Measurements from ENCODE around the gene SMIM44. TPM values are rescaled to one million over a fixed set of nuclear protein-coding genes. Genes with fewer than 3 reads are reported as not detected.
A peak's percentile ranks its signal among the peaks of the same experiment; 100 is the strongest.

The SMIM44 gene
- polyA plus RNA-seq, 3 donors, result not detected

DNA sequence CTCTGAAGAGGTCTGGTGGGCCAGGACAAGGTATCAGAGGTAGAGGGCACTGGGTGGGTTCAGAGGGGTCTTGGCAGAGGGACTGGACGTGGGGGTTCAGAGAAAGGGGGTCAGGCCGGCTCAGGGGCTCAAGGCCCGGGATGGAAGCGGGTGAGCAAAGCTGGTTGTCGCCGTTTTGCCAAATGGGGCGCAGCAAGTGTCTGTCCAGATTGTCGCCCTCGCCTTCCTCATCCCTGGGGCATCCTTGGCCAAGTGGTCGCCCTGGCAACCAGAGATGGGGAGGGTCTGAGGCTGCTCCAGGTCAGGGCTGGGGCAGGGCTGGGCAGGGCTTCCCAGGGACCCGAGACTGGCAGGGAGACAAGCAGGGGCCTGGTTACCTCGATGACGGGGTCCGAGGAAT is 10.4 kb upstream of the SMIM44 start:
- Mint-ChIP-seq H3K27me3 (ENCODE audit: low read depth in 3 of 3) (peaks cover 1 to 3% (median 2%) of the 10 kb centered on the region in 3 donors), H3K4me1 (no peaks in the 10 kb centered on the region), H3K4me3 (no peak overlapping the region), H3K9me3 (peaks cover 0 to 2% (median 0%) of the 10 kb centered on the region in 7 donors), H3K27ac (peak overlapping the region in 2 of 7 donors; percentile 25 to 60), H3K36me3 (peaks cover 39 to 60% of the 10 kb centered on the region in 2 donors)
- Histone ChIP-seq H3K4me1 (ENCODE audit: control insufficient read depth in 1 of 2, insufficient read depth in 2 of 2, low read length in 2 of 2) (no peaks in the 10 kb centered on the region), H3K27me3 (ENCODE audit: control insufficient read depth in 2 of 2, insufficient read depth in 2 of 2, low read length in 2 of 2) (no peaks in the 10 kb centered on the region), H3K4me3 (replicated peaks in 1 of 3; ENCODE audit: low read depth in 2 of 3, low read length in 3 of 3) (no peak overlapping the region), H2AFZ (ENCODE audit: insufficient read depth, low read depth, low read length, poor library complexity, severe bottlenecking) (no peak overlapping the region), H3K27ac (ENCODE audit: low read depth in 1 of 2, low read length in 2 of 2) (no peak overlapping the region), H3K9ac (ENCODE audit: insufficient read depth, low read length, poor library complexity, severe bottlenecking) (no peak overlapping the region), H3K4me2 (replicated peaks; ENCODE audit: extremely low read depth, low read length, poor library complexity, severe bottlenecking) (no peak overlapping the region), H4K20me1 (ENCODE audit: insufficient read depth, low read length) (no peaks in the 10 kb centered on the region), H3K9me3 (replicated peaks in 1 of 2; ENCODE audit: control insufficient read depth in 1 of 2, insufficient read depth in 1 of 2, low read length in 2 of 2) (no peaks in the 10 kb centered on the region), H3K36me3 (replicated peaks in 1 of 2; ENCODE audit: control insufficient read depth in 1 of 2, insufficient read depth in 2 of 2, low read length in 2 of 2) (peaks cover 36 to 65% of the 10 kb centered on the region in 2 donors), H3K79me2 (ENCODE audit: insufficient read depth, low read length) (peaks cover 7% of the 10 kb centered on the region)
- no peak for DNase-seq
- no peak for TF ChIP-seq CTCF (IDR thresholded peaks at IDR 0.05)
- intact Hi-C loops (cut with micrococcal nuclease), result no loop called here
- 95% methylated on average over 13 of the region's 14 CpGs for WGBS (ENCODE audit: insufficient coverage)

DNA sequence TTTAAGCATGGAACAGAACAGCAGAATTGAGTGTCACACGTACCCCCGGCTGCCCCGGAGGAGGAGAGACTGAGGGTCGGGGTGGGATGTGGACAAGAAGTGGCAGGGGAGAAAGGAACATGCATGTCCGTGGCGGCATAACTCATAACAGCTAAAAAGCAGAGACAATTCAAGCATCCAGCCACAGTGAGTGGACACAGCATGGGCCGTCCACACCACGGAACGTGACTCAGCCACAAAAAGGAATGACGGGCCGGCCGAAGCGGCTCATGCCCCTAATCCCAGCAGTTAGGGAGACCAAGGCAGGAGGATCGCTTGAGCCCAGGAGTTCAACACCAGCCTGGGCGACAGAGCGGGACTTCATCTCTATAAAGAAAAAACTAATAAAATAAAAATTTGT is 9.7 kb upstream of the SMIM44 start:
- Mint-ChIP-seq H3K36me3 (peaks cover 39 to 58% of the 10 kb centered on the region in 2 donors), H3K4me3 (no peak overlapping the region), H3K27ac (no peak overlapping the region), H3K9me3 (peaks cover 0 to 1% (median 0%) of the 10 kb centered on the region in 7 donors), H3K27me3 (ENCODE audit: low read depth in 3 of 3) (peaks cover 1 to 5% (median 2%) of the 10 kb centered on the region in 3 donors), H3K4me1 (no peaks in the 10 kb centered on the region)
- Histone ChIP-seq H3K4me2 (replicated peaks; ENCODE audit: extremely low read depth, low read length, poor library complexity, severe bottlenecking) (no peak overlapping the region), H3K27me3 (ENCODE audit: control insufficient read depth in 2 of 2, insufficient read depth in 2 of 2, low read length in 2 of 2) (no peaks in the 10 kb centered on the region), H3K9me3 (replicated peaks in 1 of 2; ENCODE audit: control insufficient read depth in 1 of 2, insufficient read depth in 1 of 2, low read length in 2 of 2) (no peaks in the 10 kb centered on the region), H4K20me1 (ENCODE audit: insufficient read depth, low read length) (no peaks in the 10 kb centered on the region), H2AFZ (ENCODE audit: insufficient read depth, low read depth, low read length, poor library complexity, severe bottlenecking) (no peak overlapping the region), H3K4me3 (replicated peaks in 1 of 3; ENCODE audit: low read depth in 2 of 3, low read length in 3 of 3) (no peak overlapping the region), H3K36me3 (replicated peaks in 1 of 2; ENCODE audit: control insufficient read depth in 1 of 2, insufficient read depth in 2 of 2, low read length in 2 of 2) (peaks cover 36 to 65% of the 10 kb centered on the region in 2 donors), H3K9ac (ENCODE audit: insufficient read depth, low read length, poor library complexity, severe bottlenecking) (no peak overlapping the region), H3K79me2 (ENCODE audit: insufficient read depth, low read length) (peaks cover 2% of the 10 kb centered on the region), H3K27ac (ENCODE audit: low read depth in 1 of 2, low read length in 2 of 2) (no peak overlapping the region), H3K4me1 (ENCODE audit: control insufficient read depth in 1 of 2, insufficient read depth in 2 of 2, low read length in 2 of 2) (no peaks in the 10 kb centered on the region)
- TF ChIP-seq CTCF (IDR thresholded peaks at IDR 0.05), result no peak
- WGBS (ENCODE audit: insufficient coverage), result 98% methylated on average over 13 of the region's 16 CpGs
- intact Hi-C loops (cut with micrococcal nuclease), result no loop called here
- DNase-seq, result no peak

Measured in CD14-positive monocyte (primary cell).